Right atrium auricular region (tissue), 2 donors: ENCODE measurements around the gene CYS1. TPM values are rescaled to one million over a fixed set of nuclear protein-coding genes. Genes with fewer than 3 reads are reported as not detected.

Experiments used
- DNase-seq: peaks from one replicate; pipeline ENCODE4 v3.0.0-alpha.2; 2019; ENCODE audit warnings: low spot score
- H3K27ac ChIP-seq, 2 donors: fragments of 200-600 bp; sonication (generic); 1 replicate in 1 of 2; 2 replicates in 1 of 2; pipeline ENCODE4 v1.5.1; 2016 to 2019
- H3K27me3 ChIP-seq, 2 donors: fragments of 200-600 bp; sonication (generic); one replicate each; pipeline versions ENCODE4 v1.5.1 to v1.6.0; 2017 to 2019
- H3K36me3 ChIP-seq: fragments of 200-600 bp; sonication (generic); one replicate; pipeline ENCODE4 v1.5.1; 2016
- H3K4me1 ChIP-seq, 2 donors: fragments of 200-600 bp; sonication (generic); one replicate each; pipeline versions ENCODE4 v1.5.1 to v1.6.0; 2017 to 2019
- H3K4me3 ChIP-seq, 2 donors: fragments of 200-600 bp; sonication (generic); 1 replicate in 1 of 2; 2 replicates in 1 of 2; pipeline ENCODE4 v1.5.1; 2017 to 2019; ENCODE audit warnings: mild to moderate bottlenecking in 1 of 2, moderate library complexity in 1 of 2
- H3K9me3 ChIP-seq, 2 donors: fragments of 200-600 bp; sonication (generic); one replicate each; pipeline ENCODE4 v1.5.1; 2019
- CTCF ChIP-seq, 2 donors: fragments of 200-600 bp; sonication (generic); IDR thresholded peaks; one replicate each; pipeline ENCODE4 v1.5.1; 2019; ENCODE audit warnings: antibody characterized with exemption in 2 of 2
- total RNA-seq, 2 donors: library from RNA; depleted of rRNA; stranded (reverse); fragments of >200 nt; gene quantifications; one replicate each; pipeline ENCODE4 v1.1.0, GENCODE V29; 2016

Gene CYS1
- total RNA-seq, 2 donors from 2014 or later = 4.8 to 5.9 TPM

GRCh38 chr2:10022041-10022421 lies 58.2 kb downstream of the CYS1 start:
- no peak for TF ChIP-seq CTCF (IDR thresholded peaks at IDR 0.05)
- H3K9me3 ChIP-seq = peaks cover 0 to 6% of the 10 kb centered on the region in 2 donors
- no peak overlapping the region for H3K27ac ChIP-seq
- no peaks in the 10 kb centered on the region for H3K27me3 ChIP-seq
- H3K4me3 ChIP-seq = no peak overlapping the region
- H3K36me3 ChIP-seq = no peaks in the 10 kb centered on the region
- DNase-seq = no peak
- H3K4me1 ChIP-seq = no peaks in the 10 kb centered on the region

DNA sequence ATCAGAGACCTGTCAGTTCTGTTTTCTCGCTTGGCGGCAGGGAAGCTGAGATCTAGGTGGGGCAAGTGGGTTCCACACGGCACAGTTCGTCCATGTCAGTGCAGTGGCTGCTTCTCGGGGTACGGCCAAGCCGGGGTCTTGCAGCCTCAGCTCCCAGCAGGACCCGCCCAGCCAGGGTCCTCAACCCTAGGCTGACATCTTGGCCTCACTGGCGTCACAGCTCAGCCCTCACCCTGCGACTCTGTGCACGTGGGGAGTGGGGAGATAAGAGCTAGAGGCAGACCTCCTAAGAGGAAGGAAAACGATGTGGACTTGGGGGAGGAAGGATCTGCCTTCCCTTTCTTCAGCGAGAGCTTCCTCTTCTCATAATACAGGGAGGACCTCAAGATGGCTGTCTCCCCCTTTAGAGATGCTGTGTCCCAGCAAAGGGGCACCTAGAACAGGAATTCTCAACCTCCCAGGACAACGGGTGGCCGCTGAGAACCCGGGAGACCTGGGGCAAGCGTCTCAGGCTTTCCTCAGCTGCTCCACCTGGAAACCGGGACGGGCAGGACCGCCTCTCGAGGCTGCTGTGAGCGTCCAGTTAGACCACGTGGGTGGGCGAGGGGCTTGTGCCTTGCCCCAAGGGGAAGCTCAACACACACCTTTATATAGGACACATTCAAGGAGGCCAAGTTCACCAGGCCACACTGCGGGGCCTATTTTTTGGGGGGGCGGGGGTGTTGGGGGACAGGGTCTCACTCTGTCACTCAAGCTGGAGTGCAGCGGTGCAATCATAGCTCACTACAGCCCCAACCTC lies 60.4 kb downstream of the CYS1 start:
- no peaks in the 10 kb centered on the region for H3K36me3 ChIP-seq
- H3K27me3 ChIP-seq = no peaks in the 10 kb centered on the region
- no peaks in the 10 kb centered on the region for H3K4me1 ChIP-seq
- H3K9me3 ChIP-seq = peaks cover 0 to 6% of the 10 kb centered on the region in 2 donors
- DNase-seq = no peak
- TF ChIP-seq CTCF (IDR thresholded peaks at IDR 0.05) = no peak
- H3K4me3 ChIP-seq = no peak overlapping the region
- no peak overlapping the region for H3K27ac ChIP-seq

GRCh38 chr2:10019174-10019573 lies 61.0 kb downstream of the CYS1 start:
- no peak for DNase-seq
- H3K27ac ChIP-seq = no peak overlapping the region
- no peaks in the 10 kb centered on the region for H3K27me3 ChIP-seq
- no peak for TF ChIP-seq CTCF (IDR thresholded peaks at IDR 0.05)
- no peak overlapping the region for H3K4me3 ChIP-seq
- peaks cover 0 to 6% of the 10 kb centered on the region in 2 donors for H3K9me3 ChIP-seq
- no peaks in the 10 kb centered on the region for H3K36me3 ChIP-seq
- no peaks in the 10 kb centered on the region for H3K4me1 ChIP-seq

- no peaks in the 10 kb centered on the region for H3K27me3 ChIP-seq
- no peak for TF ChIP-seq CTCF (IDR thresholded peaks at IDR 0.05)
- no peak overlapping the region for H3K27ac ChIP-seq
- peaks cover 0 to 6% of the 10 kb centered on the region in 2 donors for H3K9me3 ChIP-seq
- no peaks in the 10 kb centered on the region for H3K36me3 ChIP-seq
- H3K4me3 ChIP-seq = no peak overlapping the region
- H3K4me1 ChIP-seq = no peaks in the 10 kb centered on the region
- no peak for DNase-seq
These were observed 62.8 kb downstream of the CYS1 start for GRCh38 chr2:10017313-10017941.

DNA sequence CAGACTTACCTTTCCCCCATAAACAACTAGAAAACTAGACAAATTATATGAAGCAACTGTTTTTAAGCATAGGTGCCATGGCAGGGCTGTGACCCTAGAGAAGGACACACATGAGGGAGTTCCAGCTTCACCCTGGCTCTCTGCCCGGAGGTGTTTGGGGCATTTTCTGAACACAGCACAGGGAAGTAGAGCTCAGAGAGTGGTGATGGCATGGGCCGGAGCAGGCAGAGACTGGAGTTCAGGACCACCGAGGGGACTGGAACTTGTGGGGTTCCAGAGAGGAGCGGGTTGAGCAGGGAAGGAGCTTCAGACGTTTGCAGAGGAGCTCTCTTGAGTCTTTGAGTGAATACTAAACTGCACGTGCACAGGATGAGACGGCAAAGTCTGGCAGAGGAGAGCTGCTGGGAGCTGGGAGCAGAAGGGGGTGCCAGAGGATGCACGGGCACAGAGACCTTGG lies 63.4 kb downstream of the CYS1 start:
- Histone ChIP-seq H3K9me3 (peaks cover 0 to 6% of the 10 kb centered on the region in 2 donors), H3K36me3 (no peaks in the 10 kb centered on the region), H3K27ac (no peak overlapping the region), H3K27me3 (no peaks in the 10 kb centered on the region), H3K4me3 (no peak overlapping the region), H3K4me1 (no peaks in the 10 kb centered on the region)
- DNase-seq = no peak
- TF ChIP-seq CTCF (IDR thresholded peaks at IDR 0.05) = no peak
